Colonic mucosa (tissue), 4 donors: Measurements from ENCODE around the gene TNS3. TPM values are rescaled to one million over a fixed set of nuclear protein-coding genes. Genes with fewer than 3 reads are reported as not detected.

Source experiments
- DNase-seq: peaks from one replicate; pipeline ENCODE4 v3.0.0-alpha.2; 2020
- H3K27ac ChIP-seq: fragments of 200-600 bp; one replicate; pipeline ENCODE4 v1.8.0; 2021
- H3K27me3 ChIP-seq: fragments of 200-600 bp; one replicate; pipeline ENCODE4 v1.8.0; 2021
- H3K36me3 ChIP-seq: fragments of 200-600 bp; one replicate; pipeline ENCODE4 v1.8.0; 2021
- H3K4me1 ChIP-seq: fragments of 200-600 bp; one replicate; pipeline ENCODE4 v1.8.0; 2021; ENCODE audit warnings: mild to moderate bottlenecking
- H3K4me3 ChIP-seq: fragments of 200-600 bp; one replicate; pipeline ENCODE4 v1.8.0; 2021
- H3K9ac ChIP-seq, 2 donors: one replicate each; pipeline ENCODE4 v1.7.0; 2013; ENCODE audit warnings: control low read depth in 2 of 2, low read depth in 2 of 2, low read length in 2 of 2
- H3K9me3 ChIP-seq: fragments of 200-600 bp; one replicate; pipeline ENCODE4 v1.8.0; 2021
- intact Hi-C: fragments of 100-400 bp; cut with DNase I; formaldehyde crosslinking; loops from one replicate; pipeline ENCODE4 v1.14.1; 2022
- total RNA-seq, 2 donors: library from RNA; stranded (reverse); fragmentation: NEBNext Ultra II Directional in 1 of 2; extraction: Animal tissue kit (Norgen Biotek cat#: 25700) in 1 of 2; gene quantifications; one replicate each; pipeline ENCODE4 v1.2.1, GENCODE V29; 2021
- TF ChIP-seq, protein P1 (sequence below): fragments of 200-600 bp; IDR thresholded peaks from one replicate; pipeline ENCODE4 v1.8.0; 2022; ENCODE audit warnings: antibody characterized with exemption, mild to moderate bottlenecking
- donor health status: healthy.
- donor health status: DM: no; HTN: no; CAD: no.
- donor health status: DM: no; HTN: no; CAD: no.

Gene TNS3
- total RNA-seq, 2 donors from 2014 or later: 41.1 to 58.2 TPM

DNA sequence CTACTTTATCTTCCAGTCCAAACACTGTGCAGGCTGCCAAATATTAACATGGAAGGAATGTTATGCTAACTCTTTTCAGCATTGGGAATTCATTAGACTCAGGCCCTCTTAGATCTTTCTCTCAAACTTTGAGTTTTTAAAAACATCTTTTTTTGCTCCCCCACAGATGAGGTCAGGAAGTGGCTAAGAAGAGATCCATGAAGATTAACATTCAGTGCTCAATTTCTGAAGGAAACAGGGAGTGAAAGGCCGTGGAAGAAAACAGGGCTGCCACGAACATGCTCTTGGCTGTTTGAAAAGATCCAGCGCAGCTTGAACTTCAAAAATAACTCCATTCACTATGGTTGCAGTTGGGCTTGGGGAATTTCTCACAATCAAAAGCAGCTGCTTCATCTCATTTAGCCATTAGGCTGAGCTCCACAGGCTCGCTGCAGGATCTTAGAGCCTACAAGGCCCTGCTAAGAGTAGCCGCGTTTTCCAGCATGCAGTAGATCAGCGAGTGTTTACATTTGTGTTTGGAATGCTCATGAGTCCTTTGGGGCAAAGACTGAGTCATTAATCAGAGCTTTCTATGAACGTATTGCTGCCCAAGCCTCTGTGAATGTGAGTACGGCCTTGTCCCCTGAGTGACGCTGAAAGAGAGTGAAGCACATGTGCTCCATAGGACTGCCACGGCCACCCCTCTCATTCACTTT, 41.2 kb upstream of the TNS3 start:
- DNase-seq: no peak
- Histone ChIP-seq H3K36me3 (no peaks in the 10 kb centered on the region), H3K9me3 (no peaks in the 10 kb centered on the region), H3K27me3 (no peaks in the 10 kb centered on the region), H3K4me1 (no peaks in the 10 kb centered on the region), H3K27ac (peak overlapping the region; percentile 55), H3K9ac (no peak overlapping the region), H3K4me3 (no peak overlapping the region)
- intact Hi-C loops: no loop called here
- TF ChIP-seq, protein P1, sequence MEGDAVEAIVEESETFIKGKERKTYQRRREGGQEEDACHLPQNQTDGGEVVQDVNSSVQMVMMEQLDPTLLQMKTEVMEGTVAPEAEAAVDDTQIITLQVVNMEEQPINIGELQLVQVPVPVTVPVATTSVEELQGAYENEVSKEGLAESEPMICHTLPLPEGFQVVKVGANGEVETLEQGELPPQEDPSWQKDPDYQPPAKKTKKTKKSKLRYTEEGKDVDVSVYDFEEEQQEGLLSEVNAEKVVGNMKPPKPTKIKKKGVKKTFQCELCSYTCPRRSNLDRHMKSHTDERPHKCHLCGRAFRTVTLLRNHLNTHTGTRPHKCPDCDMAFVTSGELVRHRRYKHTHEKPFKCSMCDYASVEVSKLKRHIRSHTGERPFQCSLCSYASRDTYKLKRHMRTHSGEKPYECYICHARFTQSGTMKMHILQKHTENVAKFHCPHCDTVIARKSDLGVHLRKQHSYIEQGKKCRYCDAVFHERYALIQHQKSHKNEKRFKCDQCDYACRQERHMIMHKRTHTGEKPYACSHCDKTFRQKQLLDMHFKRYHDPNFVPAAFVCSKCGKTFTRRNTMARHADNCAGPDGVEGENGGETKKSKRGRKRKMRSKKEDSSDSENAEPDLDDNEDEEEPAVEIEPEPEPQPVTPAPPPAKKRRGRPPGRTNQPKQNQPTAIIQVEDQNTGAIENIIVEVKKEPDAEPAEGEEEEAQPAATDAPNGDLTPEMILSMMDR: no peak

DNA sequence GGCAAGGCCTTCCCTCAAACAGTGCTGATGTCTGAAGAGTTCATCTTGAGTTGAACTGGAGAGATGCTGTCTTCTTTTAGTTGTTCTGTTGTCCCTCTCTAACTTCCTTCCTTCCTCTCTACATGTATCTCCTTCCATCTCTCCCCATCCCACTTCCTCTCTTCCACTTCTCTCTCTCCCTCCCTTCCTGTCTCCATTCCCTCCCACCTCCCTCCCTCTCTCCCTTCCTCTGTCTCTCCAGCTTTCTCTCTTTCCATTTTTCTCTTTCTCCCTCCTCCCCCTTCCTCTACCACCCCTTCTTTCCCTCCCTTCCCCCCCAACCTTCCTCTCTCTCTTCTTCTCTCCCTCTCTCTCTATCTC, 40.7 kb upstream of the TNS3 start:
- TF ChIP-seq, protein P1: no peak
- no peaks in the 10 kb centered on the region for H3K4me1 ChIP-seq
- no peak for DNase-seq
- no peaks in the 10 kb centered on the region for H3K36me3 ChIP-seq
- H3K9me3 ChIP-seq: no peaks in the 10 kb centered on the region
- H3K9ac ChIP-seq: no peak overlapping the region
- peak overlapping the region; percentile 55 for H3K27ac ChIP-seq
- intact Hi-C loops: no loop called here
- H3K27me3 ChIP-seq: no peaks in the 10 kb centered on the region
- no peak overlapping the region for H3K4me3 ChIP-seq

DNA sequence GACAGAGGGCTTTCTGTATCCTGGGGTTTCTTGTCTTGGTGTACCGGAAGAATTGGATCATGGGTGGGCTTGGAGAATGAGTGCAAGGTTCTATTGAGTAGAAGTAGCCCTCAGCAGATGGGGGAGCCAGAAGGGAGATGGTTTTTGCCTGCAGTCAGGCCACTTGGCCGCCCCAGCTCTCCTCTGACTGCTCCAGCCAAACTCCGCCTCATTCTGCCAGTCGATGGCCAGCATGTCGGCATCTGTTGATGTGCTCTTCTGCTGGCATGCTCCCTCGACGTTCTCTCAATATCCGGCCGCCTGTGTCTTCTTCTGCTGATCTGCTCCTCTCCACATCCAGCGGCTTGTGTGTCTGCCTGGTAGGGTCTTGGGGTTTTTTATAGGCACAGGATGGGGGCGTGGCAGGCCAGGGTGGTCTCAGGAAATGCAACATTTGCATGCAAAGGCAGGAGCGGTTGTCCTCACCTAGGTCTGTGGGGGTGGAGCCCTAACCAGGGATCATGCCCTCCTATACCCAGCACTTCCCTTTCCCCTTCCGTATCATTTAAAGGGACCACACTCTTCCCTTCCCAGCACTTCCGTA, 40.2 kb upstream of the TNS3 start:
- DNase-seq: no peak
- Histone ChIP-seq H3K9me3 (no peaks in the 10 kb centered on the region), H3K4me1 (no peaks in the 10 kb centered on the region), H3K4me3 (no peak overlapping the region), H3K9ac (no peak overlapping the region), H3K27me3 (no peaks in the 10 kb centered on the region), H3K36me3 (no peaks in the 10 kb centered on the region), H3K27ac (peak overlapping the region; percentile 55)
- intact Hi-C loops: no loop called here
- TF ChIP-seq, protein P1: no peak

DNA sequence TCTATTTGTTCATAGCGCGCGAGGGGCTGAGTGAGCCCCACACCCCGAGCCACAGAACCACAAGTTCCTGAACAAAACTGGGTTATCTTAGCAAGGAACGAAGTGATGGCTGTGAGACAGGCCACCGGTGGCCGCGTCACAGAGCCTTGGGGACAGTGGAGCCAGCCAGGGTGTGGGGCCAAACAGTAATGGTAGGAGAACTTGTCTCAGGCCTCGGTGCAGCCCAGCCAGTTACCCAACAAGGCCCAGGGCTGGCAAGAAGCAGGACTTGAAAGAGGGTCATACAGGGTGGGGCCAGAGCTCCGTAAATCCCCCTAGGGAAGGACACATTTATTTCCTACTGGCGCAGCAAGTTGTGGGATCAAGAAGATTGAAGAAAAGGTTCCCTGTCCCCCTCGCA, 39.4 kb upstream of the TNS3 start:
- Histone ChIP-seq H3K4me3 (no peak overlapping the region), H3K36me3 (no peaks in the 10 kb centered on the region), H3K9ac (no peak overlapping the region), H3K4me1 (no peaks in the 10 kb centered on the region), H3K9me3 (no peaks in the 10 kb centered on the region), H3K27ac (no peak overlapping the region), H3K27me3 (no peaks in the 10 kb centered on the region)
- TF ChIP-seq, protein P1: no peak
- DNase-seq: no peak
- intact Hi-C loops: no loop called here

DNA sequence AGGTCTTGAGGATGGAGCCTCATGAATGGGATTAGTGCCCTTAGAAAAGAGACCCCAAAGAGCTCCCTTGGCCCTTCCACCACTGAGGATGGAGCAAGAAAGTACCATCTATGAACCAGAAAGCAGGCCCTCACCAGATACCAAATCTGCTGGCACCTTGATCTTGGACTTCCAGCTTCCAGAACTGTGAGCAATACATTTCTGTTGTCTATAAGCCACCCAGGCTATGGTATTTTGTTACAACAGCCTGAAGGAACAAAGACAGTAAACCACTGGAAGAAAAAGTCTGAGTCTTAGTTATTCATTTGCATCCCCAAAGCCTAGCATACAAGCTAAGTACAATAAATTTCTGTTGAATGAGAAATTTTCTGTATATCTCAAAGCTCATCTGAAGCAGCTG, 37.9 kb upstream of the TNS3 start:
- TF ChIP-seq, protein P1: no peak
- H3K9me3 ChIP-seq: no peaks in the 10 kb centered on the region
- intact Hi-C loops: no loop called here
- no peak for DNase-seq
- H3K36me3 ChIP-seq: no peaks in the 10 kb centered on the region
- no peak overlapping the region for H3K27ac ChIP-seq
- H3K4me3 ChIP-seq: no peak overlapping the region
- H3K4me1 ChIP-seq: no peaks in the 10 kb centered on the region
- H3K27me3 ChIP-seq: no peaks in the 10 kb centered on the region
- no peak overlapping the region for H3K9ac ChIP-seq
